ENCODE data around the gene COX5B.

GRCh38 chr2:97676620-97677019, 30.8 kb downstream of the COX5B start:
- TF ChIP-seq CTCF (IDR thresholded peaks at IDR 0.05; ENCODE audit: insufficient read depth, low read depth, low read length) (no peak), EZH2 (IDR thresholded peaks at IDR 0.05; ENCODE audit: insufficient read depth, low read length) (no peak)

Measured in astrocyte (in vitro differentiated cells and primary cell).